GM19328 (cell line): ENCODE results near the gene TBC1D5.
"Not testable (repeated sequence)": the region's sequence is repeated elsewhere in the genome, so short reads cannot be mapped to it uniquely, and the experiment has no call there.

Experiments
- ATAC-seq: cut with Tn5 transposase; IDR thresholded peaks from one replicate; pipeline ENCODE4 v1.9.1; 2021; ENCODE audit warnings: mild to moderate bottlenecking, moderate library complexity; ENCODE audit not compliant: unreplicated experiment

TBC1D5 gene

GRCh38 chr3:17430582-17430981 lies 311.8 kb downstream of the TBC1D5 start:
- no peak for ATAC-seq

GRCh38 chr3:17423786-17424536 lies 318.5 kb downstream of the TBC1D5 start:
- ATAC-seq = no peak

GRCh38 chr3:17422636-17423035 lies 319.8 kb downstream of the TBC1D5 start:
- no peak for ATAC-seq

- no peak for ATAC-seq
Measured at GRCh38 chr3:17420668-17421067, 321.8 kb downstream of the TBC1D5 start.

- peak; percentile 69 for ATAC-seq
Measured at GRCh38 chr3:17412950-17413530, 329.4 kb downstream of the TBC1D5 start.

DNA sequence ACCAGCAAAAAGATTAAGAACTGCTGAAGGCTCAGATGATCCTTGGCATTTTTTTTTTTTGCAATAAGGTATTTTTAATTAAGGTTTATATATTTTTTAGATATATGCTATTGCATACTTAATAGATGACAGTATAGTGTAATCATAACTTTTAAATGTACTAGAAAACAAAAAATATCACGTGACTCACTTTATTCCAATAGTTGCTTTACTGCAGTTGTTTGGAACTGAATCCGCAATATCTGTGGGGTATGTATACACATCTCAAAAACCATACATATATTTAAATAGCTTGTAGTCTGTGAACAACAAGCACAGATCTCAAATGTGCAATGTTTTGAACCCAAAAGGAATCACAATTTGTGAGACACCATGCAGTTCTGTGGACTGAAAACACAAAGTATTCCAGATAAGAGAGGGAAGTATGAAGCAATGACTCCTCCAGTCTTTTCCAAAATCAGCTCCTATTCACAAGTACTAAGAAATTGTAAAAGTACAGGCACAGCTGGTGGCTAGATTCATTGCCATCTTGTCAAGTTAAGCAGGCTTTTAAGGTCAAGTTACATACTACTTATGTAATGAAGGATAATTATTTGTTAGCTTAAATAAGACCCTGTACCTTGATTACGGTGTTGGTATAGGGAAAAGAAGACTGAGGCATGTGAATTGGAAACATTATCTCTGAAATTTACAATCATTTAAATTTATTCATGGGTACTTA lies 331.1 kb downstream of the TBC1D5 start:
- no peak for ATAC-seq

DNA sequence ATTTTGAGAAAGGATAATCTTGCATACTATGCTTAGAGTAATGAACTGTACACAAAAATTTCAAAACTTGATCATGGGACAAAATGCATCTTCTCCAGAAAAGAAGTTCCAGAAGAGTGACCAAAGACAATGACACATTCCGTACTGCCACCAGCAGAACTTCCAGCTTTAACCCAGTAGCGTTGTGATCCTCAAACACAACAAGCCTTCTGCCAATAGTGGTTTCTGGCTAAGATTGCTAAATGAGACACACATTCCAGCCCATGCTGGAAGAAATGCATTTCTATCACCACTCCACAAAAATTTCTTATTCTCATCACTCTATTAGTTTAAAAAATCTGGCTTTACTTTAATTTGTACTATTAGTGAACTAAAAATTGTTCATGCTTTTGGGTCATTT lies 334.9 kb downstream of the TBC1D5 start:
- no peak for ATAC-seq

GRCh38 chr3:17404548-17404947 lies 337.9 kb downstream of the TBC1D5 start:
- no peak for ATAC-seq

GRCh38 chr3:17402442-17402841 lies 340.0 kb downstream of the TBC1D5 start:
- ATAC-seq = no peak

- no peak for ATAC-seq
Measured at GRCh38 chr3:17401912-17402311, 340.5 kb downstream of the TBC1D5 start.

DNA sequence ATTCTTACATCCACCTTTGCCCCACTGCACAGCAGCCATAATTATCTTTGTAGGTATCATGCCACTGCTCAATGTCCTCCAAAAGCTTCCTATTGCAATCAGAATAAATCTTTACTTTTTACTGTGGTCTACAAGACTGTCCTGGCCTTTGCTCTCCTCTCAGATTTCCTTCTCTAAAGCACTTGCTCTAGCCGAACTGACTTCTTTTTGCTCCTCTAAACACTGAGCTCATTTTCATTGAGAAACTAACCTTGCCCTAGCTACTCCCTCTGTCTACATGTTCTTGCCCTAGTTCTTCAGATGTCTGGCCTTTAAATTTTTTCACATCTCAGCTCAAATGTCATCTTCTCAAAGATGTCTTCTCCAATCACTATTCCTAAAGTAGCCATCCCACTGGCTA lies 342.8 kb downstream of the TBC1D5 start:
- ATAC-seq = peak; percentile 34

- ATAC-seq = peak; percentile 96
Measured at GRCh38 chr3:17398959-17399551, 343.4 kb downstream of the TBC1D5 start.

GRCh38 chr3:17396036-17396435 lies 346.4 kb downstream of the TBC1D5 start:
- ATAC-seq = no peak

- ATAC-seq = no peak
Measured at GRCh38 chr3:17394541-17395155, 347.8 kb downstream of the TBC1D5 start.

- ATAC-seq = not testable (repeated sequence)
Measured at GRCh38 chr3:17392516-17392915, 349.9 kb downstream of the TBC1D5 start.

- no peak for ATAC-seq
Measured at GRCh38 chr3:17390785-17391184, 351.6 kb downstream of the TBC1D5 start.

- ATAC-seq = no peak
Measured at GRCh38 chr3:17387108-17387507, 355.3 kb downstream of the TBC1D5 start.

DNA sequence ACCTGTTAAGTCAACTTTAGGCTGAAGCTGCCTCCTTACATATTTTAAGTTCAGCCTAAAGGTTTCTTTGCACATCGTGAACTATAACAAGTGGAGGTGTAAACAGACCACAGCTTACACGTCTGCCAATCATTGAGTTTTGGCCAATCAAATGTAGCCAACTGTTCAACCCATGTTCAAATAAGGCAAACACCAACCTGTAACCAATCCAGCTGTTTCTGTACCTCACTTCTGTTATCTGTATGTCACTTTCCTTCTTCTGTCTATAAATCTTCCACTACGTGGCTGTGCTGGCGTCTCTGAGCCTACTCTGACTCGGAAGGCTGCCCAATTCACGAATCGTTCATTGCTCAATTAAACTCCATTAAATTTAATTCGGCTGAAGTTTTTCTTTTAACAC lies 356.0 kb downstream of the TBC1D5 start:
- no peak for ATAC-seq

- ATAC-seq = no peak
Measured at GRCh38 chr3:17384567-17385296, 357.7 kb downstream of the TBC1D5 start.

DNA sequence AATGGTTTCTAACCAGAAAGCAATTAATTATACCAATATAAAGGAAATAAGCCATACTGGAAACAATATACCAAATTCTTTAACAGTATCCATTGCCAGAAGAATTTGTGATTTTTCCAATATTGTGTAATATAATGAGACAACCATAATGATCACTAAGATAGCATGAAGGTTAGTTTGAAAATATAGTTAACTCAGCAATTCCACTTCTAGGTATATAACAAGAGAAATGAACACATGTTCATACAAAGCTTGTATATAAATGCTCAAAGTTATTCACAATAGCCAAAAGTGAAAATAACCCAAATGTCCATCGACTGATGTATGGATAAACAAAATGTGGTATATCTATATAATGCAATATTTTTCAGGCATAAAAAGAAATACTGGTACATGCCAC lies 369.1 kb downstream of the TBC1D5 start:
- ATAC-seq = no peak
